ENCODE data around the gene ATG16L1. TPM values are rescaled to one million over a fixed set of nuclear protein-coding genes. Genes with fewer than 3 reads are reported as not detected.
A peak's percentile ranks its signal among the peaks of the same experiment; 100 is the strongest.

ATG16L1 gene
- total RNA-seq, 2 experiments from 2014 or later, result 31.8 to 44.9 TPM

- intact Hi-C loops (cut with micrococcal nuclease; ENCODE audit: unreplicated experiment), result loop anchor here (5.0 kb wide), 1 partner anchor 164 kb away; the partner anchor contains the start of gene INPP5D
- Histone ChIP-seq H3K27ac (ENCODE audit: low read depth, low read length, poor library complexity, severe bottlenecking) (peak overlapping the region; percentile 54), H2AFZ (ENCODE audit: low read length) (peak overlapping the region; percentile 89), H3K4me3 (ENCODE audit: low read depth, low read length, poor library complexity, severe bottlenecking) (peak overlapping the region; percentile 26), H4K20me1 (ENCODE audit: insufficient read depth, low read length) (no peaks in the 10 kb centered on the region), H3K9me2 (ENCODE audit: insufficient read depth, low read length) (no peaks in the 10 kb centered on the region), H3K9me3 (ENCODE audit: low read length) (peaks cover 12% of the 10 kb centered on the region; the same call in 1 of the 2 replicates), H3K36me3 (ENCODE audit: insufficient read depth, low read length) (0 out of 2 replicates have a peak, but pooled peaks cover 3% of the 10 kb centered on the region), H3K4me1 (ENCODE audit: insufficient read depth, low read length, poor library complexity, severe bottlenecking) (peaks cover 62% of the 10 kb centered on the region), H3K79me2 (ENCODE audit: insufficient read depth, low read depth, low read length) (no peaks in the 10 kb centered on the region), H3K4me2 (ENCODE audit: low read length) (peak overlapping the region; percentile 53)
- no TSS peak for BruUV-seq (replicated peaks)
- ChIA-PET CTCF (ENCODE audit: unreplicated experiment) (no interaction called here), POLR2A (interaction anchor here (1.0 to 1.2 kb wide), 3 partner anchors 9 to 24 kb away, joined by 3 to 4 read pairs (median 3); no protein-coding TSS in a partner anchor)
- TF ChIP-seq, protein P1, sequence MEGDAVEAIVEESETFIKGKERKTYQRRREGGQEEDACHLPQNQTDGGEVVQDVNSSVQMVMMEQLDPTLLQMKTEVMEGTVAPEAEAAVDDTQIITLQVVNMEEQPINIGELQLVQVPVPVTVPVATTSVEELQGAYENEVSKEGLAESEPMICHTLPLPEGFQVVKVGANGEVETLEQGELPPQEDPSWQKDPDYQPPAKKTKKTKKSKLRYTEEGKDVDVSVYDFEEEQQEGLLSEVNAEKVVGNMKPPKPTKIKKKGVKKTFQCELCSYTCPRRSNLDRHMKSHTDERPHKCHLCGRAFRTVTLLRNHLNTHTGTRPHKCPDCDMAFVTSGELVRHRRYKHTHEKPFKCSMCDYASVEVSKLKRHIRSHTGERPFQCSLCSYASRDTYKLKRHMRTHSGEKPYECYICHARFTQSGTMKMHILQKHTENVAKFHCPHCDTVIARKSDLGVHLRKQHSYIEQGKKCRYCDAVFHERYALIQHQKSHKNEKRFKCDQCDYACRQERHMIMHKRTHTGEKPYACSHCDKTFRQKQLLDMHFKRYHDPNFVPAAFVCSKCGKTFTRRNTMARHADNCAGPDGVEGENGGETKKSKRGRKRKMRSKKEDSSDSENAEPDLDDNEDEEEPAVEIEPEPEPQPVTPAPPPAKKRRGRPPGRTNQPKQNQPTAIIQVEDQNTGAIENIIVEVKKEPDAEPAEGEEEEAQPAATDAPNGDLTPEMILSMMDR (conservative IDR thresholded peaks at IDR 0.05; ENCODE audit: low read length), result no peak
- TF ChIP-seq EZH2phosphoT487 (IDR thresholded peaks at IDR 0.05; ENCODE audit: borderline replicate concordance, low read depth, low read length), result no peak
- DNase-seq (ENCODE audit: low spot score), result peak; percentile 72
Measured at GRCh38 chr2:233226511-233227031, 24.9 kb upstream of the ATG16L1 start.

- TF ChIP-seq, protein P1 (conservative IDR thresholded peaks at IDR 0.05; ENCODE audit: low read length), result no peak
- TF ChIP-seq EZH2phosphoT487 (IDR thresholded peaks at IDR 0.05; ENCODE audit: borderline replicate concordance, low read depth, low read length), result no peak
- 0 out of 2 replicates have a peak, but pooled peaks cover 3% of the 10 kb centered on the region for H3K36me3 ChIP-seq (ENCODE audit: insufficient read depth, low read length)
- peak overlapping the region; percentile 89; the same call in 1 of the 2 replicates for H2AFZ ChIP-seq (ENCODE audit: low read length)
- peaks cover 12% of the 10 kb centered on the region; the same call in 1 of the 2 replicates for H3K9me3 ChIP-seq (ENCODE audit: low read length)
- no peak for DNase-seq (ENCODE audit: low spot score)
- POLR2A ChIA-PET, result interaction anchor here (0.6 to 2.6 kb wide), 5 partner anchors 8 to 431 kb away, joined by 3 to 17 read pairs (median 3); no protein-coding TSS in a partner anchor
- no peaks in the 10 kb centered on the region for H3K9me2 ChIP-seq (ENCODE audit: insufficient read depth, low read length)
- H3K4me2 ChIP-seq (ENCODE audit: low read length), result peak overlapping the region; percentile 53
- BruUV-seq (replicated peaks), result no TSS peak
- H3K4me3 ChIP-seq (ENCODE audit: low read depth, low read length, poor library complexity, severe bottlenecking), result peak overlapping the region; percentile 26
- H3K4me1 ChIP-seq (ENCODE audit: insufficient read depth, low read length, poor library complexity, severe bottlenecking), result peaks cover 54% of the 10 kb centered on the region
- no peaks in the 10 kb centered on the region for H3K79me2 ChIP-seq (ENCODE audit: insufficient read depth, low read depth, low read length)
- no peaks in the 10 kb centered on the region for H4K20me1 ChIP-seq (ENCODE audit: insufficient read depth, low read length)
- intact Hi-C loops (cut with micrococcal nuclease; ENCODE audit: unreplicated experiment), result loop anchor here (5.0 kb wide), 1 partner anchor 165 kb away; the partner anchor contains the start of gene INPP5D
- CTCF ChIA-PET (ENCODE audit: unreplicated experiment), result no interaction called here
- peak overlapping the region; percentile 54 for H3K27ac ChIP-seq (ENCODE audit: low read depth, low read length, poor library complexity, severe bottlenecking)
Measured at GRCh38 chr2:233227346-233227978, 24.0 kb upstream of the ATG16L1 start.
